H4 (cell line): ENCODE data around the gene MICALL2. TPM values are rescaled to one million over a fixed set of nuclear protein-coding genes. Genes with fewer than 3 reads are reported as not detected.

Experiments used
- DNase-seq: peaks from one replicate; pipeline ENCODE4 v3.0.0-alpha.2; 2015; ENCODE audit warnings: low spot score
- total RNA-seq: library from RNA; depleted of rRNA; stranded (reverse); fragments of >200 nt; shearing (Covaris generic); gene quantifications from 2 replicates; pipeline ENCODE4 v1.2.3, GENCODE V29; 2014; rRNA removed

MICALL2 gene
- total RNA-seq, result 9.8 and 13.4 TPM in 2 replicates

- peak; percentile 94 for DNase-seq
Measured at GRCh38 chr7:1458683-1459511, at the start of gene MICALL2. Gene MICALL2 (minus strand): TSS chr7:1459470. CDS start chr7:1459326, 144 bp downstream.

- no peak for DNase-seq
Measured at GRCh38 chr7:1508277-1508758, 49.0 kb upstream of the MICALL2 start.

- DNase-seq, result no peak
Measured at GRCh38 chr7:1505731-1506550, 46.7 kb upstream of the MICALL2 start.

- peak; percentile 95 for DNase-seq
Measured at GRCh38 chr7:1503816-1504775, 44.8 kb upstream of the MICALL2 start, which contains the start of gene INTS1. Gene INTS1 (minus strand): TSS chr7:1504389. CDS start chr7:1503960, 429 bp downstream.

GRCh38 chr7:1503390-1503789 lies 44.1 kb upstream of the MICALL2 start:
- DNase-seq, result no peak

GRCh38 chr7:1502845-1503244 lies 43.6 kb upstream of the MICALL2 start:
- DNase-seq, result no peak

GRCh38 chr7:1501487-1502270 lies 42.4 kb upstream of the MICALL2 start:
- DNase-seq, result no peak

- no peak for DNase-seq
Measured at GRCh38 chr7:1500064-1500807, 41.0 kb upstream of the MICALL2 start.

GRCh38 chr7:1499367-1500029 lies 40.2 kb upstream of the MICALL2 start:
- no peak for DNase-seq

- DNase-seq, result no peak
Measured at GRCh38 chr7:1498370-1499305, 39.4 kb upstream of the MICALL2 start.

GRCh38 chr7:1497293-1497927 lies 38.1 kb upstream of the MICALL2 start:
- DNase-seq, result no peak

GRCh38 chr7:1496531-1497292 lies 37.4 kb upstream of the MICALL2 start:
- DNase-seq, result no peak

- DNase-seq, result no peak
Measured at GRCh38 chr7:1495564-1496242, 36.4 kb upstream of the MICALL2 start.

GRCh38 chr7:1494866-1495563 lies 35.7 kb upstream of the MICALL2 start:
- no peak for DNase-seq

- no peak for DNase-seq
Measured at GRCh38 chr7:1494447-1494846, 35.2 kb upstream of the MICALL2 start.

- DNase-seq, result no peak
Measured at GRCh38 chr7:1493571-1493970, 34.3 kb upstream of the MICALL2 start.
